ENCODE data around the gene PCDH9. TPM values are rescaled to one million over a fixed set of nuclear protein-coding genes. Genes with fewer than 3 reads are reported as not detected.

Gene PCDH9
- total RNA-seq, 1 donor from 2014 or later, result 20.2 TPM

GRCh38 chr13:66922444-66922843 lies 307.7 kb downstream of the PCDH9 start:
- peaks cover 8% of the 10 kb centered on the region for H3K9me3 Mint-ChIP-seq
- no peak overlapping the region for H3K4me3 Mint-ChIP-seq
- no peak overlapping the region for H3K27ac Mint-ChIP-seq
- no peaks in the 10 kb centered on the region for H3K27me3 Mint-ChIP-seq
- no peaks in the 10 kb centered on the region for H3K36me3 Mint-ChIP-seq
- H3K4me1 Mint-ChIP-seq (ENCODE audit: unreplicated experiment), result peaks cover 13% of the 10 kb centered on the region
- no peak for DNase-seq (ENCODE audit: extremely low spot score, unreplicated experiment)
- TF ChIP-seq, protein P1, sequence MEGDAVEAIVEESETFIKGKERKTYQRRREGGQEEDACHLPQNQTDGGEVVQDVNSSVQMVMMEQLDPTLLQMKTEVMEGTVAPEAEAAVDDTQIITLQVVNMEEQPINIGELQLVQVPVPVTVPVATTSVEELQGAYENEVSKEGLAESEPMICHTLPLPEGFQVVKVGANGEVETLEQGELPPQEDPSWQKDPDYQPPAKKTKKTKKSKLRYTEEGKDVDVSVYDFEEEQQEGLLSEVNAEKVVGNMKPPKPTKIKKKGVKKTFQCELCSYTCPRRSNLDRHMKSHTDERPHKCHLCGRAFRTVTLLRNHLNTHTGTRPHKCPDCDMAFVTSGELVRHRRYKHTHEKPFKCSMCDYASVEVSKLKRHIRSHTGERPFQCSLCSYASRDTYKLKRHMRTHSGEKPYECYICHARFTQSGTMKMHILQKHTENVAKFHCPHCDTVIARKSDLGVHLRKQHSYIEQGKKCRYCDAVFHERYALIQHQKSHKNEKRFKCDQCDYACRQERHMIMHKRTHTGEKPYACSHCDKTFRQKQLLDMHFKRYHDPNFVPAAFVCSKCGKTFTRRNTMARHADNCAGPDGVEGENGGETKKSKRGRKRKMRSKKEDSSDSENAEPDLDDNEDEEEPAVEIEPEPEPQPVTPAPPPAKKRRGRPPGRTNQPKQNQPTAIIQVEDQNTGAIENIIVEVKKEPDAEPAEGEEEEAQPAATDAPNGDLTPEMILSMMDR (conservative IDR thresholded peaks at IDR 0.05), result no peak

- no peaks in the 10 kb centered on the region for H3K27me3 Mint-ChIP-seq
- TF ChIP-seq, protein P1 (conservative IDR thresholded peaks at IDR 0.05), result no peak
- H3K4me3 Mint-ChIP-seq, result no peak overlapping the region
- DNase-seq (ENCODE audit: extremely low spot score, unreplicated experiment), result no peak
- no peak overlapping the region for H3K27ac Mint-ChIP-seq
- peaks cover 8% of the 10 kb centered on the region for H3K9me3 Mint-ChIP-seq
- peaks cover 5% of the 10 kb centered on the region for H3K4me1 Mint-ChIP-seq (ENCODE audit: unreplicated experiment)
- H3K36me3 Mint-ChIP-seq, result no peaks in the 10 kb centered on the region
Observed at GRCh38 chr13:66921437-66921836, 308.7 kb downstream of the PCDH9 start.

- H3K27me3 Mint-ChIP-seq, result no peaks in the 10 kb centered on the region
- TF ChIP-seq, protein P1 (conservative IDR thresholded peaks at IDR 0.05), result no peak
- H3K9me3 Mint-ChIP-seq, result peaks cover 8% of the 10 kb centered on the region
- no peak overlapping the region for H3K4me3 Mint-ChIP-seq
- no peak for DNase-seq (ENCODE audit: extremely low spot score, unreplicated experiment)
- peaks cover 9% of the 10 kb centered on the region for H3K4me1 Mint-ChIP-seq (ENCODE audit: unreplicated experiment)
- H3K27ac Mint-ChIP-seq, result no peak overlapping the region
- H3K36me3 Mint-ChIP-seq, result no peaks in the 10 kb centered on the region
Observed at GRCh38 chr13:66915596-66916185, 314.4 kb downstream of the PCDH9 start.

DNA sequence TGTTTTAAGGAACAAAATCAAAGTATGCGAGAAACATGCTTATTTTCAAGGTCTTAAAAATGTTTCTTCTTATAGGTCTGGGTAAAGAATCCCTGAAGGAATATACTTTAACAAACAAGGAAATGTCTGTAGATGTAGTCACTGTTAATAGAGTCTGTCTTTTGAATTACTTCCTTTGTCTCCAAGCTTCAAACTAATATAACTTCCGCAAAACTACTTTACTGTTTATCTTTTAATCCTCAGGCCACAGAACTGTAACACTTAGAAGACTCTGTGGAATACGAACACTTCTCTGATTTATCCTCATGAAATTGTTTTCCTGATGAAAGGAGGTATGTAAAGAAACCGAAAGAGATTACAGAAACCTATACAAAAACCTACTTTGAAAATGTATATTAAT lies 316.0 kb downstream of the PCDH9 start:
- DNase-seq (ENCODE audit: extremely low spot score, unreplicated experiment), result no peak
- Mint-ChIP-seq H3K4me1 (ENCODE audit: unreplicated experiment) (peaks cover 9% of the 10 kb centered on the region), H3K27me3 (no peaks in the 10 kb centered on the region), H3K36me3 (no peaks in the 10 kb centered on the region), H3K27ac (no peak overlapping the region), H3K9me3 (peaks cover 10% of the 10 kb centered on the region), H3K4me3 (no peak overlapping the region)
- TF ChIP-seq, protein P1 (conservative IDR thresholded peaks at IDR 0.05), result no peak

GRCh38 chr13:66911411-66911939 lies 318.7 kb downstream of the PCDH9 start:
- TF ChIP-seq, protein P1 (conservative IDR thresholded peaks at IDR 0.05), result no peak
- DNase-seq (ENCODE audit: extremely low spot score, unreplicated experiment), result no peak
- Mint-ChIP-seq H3K4me3 (no peak overlapping the region), H3K9me3 (peaks cover 5% of the 10 kb centered on the region), H3K27ac (no peak overlapping the region), H3K27me3 (no peaks in the 10 kb centered on the region), H3K36me3 (no peaks in the 10 kb centered on the region), H3K4me1 (ENCODE audit: unreplicated experiment) (peaks cover 9% of the 10 kb centered on the region)

Measured in type B pancreatic cell (in vitro differentiated cells).